ENCODE results near the gene CDK6. TPM values are rescaled to one million over a fixed set of nuclear protein-coding genes. Genes with fewer than 3 reads are reported as not detected.

Gene CDK6
- total RNA-seq, 4 donors from 2014 or later = 43.6 to 85.1 (median 63.3) TPM

GRCh38 chr7:92877367-92877766, 41.0 kb upstream of the CDK6 start:
- intact Hi-C loops (cut with DNase I; ENCODE audit: low total_unique reads) = no loop called here
- no peak overlapping the region for H3K4me3 ChIP-seq (ENCODE audit: low read depth, poor library complexity, severe bottlenecking)
- WGBS, 2 donors = 76 to 85% methylated on average over 1 of the region's 1 CpG
- no peak for TF ChIP-seq POLR2A (IDR thresholded peaks at IDR 0.05)
- TF ChIP-seq CTCF (IDR thresholded peaks at IDR 0.05) = no peak
- DNase-seq (ENCODE audit: low spot score in 2 of 2) = no peak

- 73 to 85% methylated on average over 1 of the region's 1 CpG for WGBS, 2 donors
- intact Hi-C loops (cut with DNase I; ENCODE audit: low total_unique reads) = no loop called here
- DNase-seq (ENCODE audit: low spot score in 2 of 2) = no peak
- no peak overlapping the region for H3K4me3 ChIP-seq (ENCODE audit: low read depth, poor library complexity, severe bottlenecking)
- TF ChIP-seq CTCF (IDR thresholded peaks at IDR 0.05) = no peak
- no peak for TF ChIP-seq POLR2A (IDR thresholded peaks at IDR 0.05)
Observed at GRCh38 chr7:92876836-92877235, 40.5 kb upstream of the CDK6 start.

GRCh38 chr7:92875719-92876118, 39.3 kb upstream of the CDK6 start:
- 65 to 80% methylated on average over 2 of the region's 2 CpGs for WGBS, 2 donors
- TF ChIP-seq POLR2A (IDR thresholded peaks at IDR 0.05) = no peak
- TF ChIP-seq CTCF (IDR thresholded peaks at IDR 0.05) = no peak
- intact Hi-C loops (cut with DNase I; ENCODE audit: low total_unique reads) = no loop called here
- no peak overlapping the region for H3K4me3 ChIP-seq (ENCODE audit: low read depth, poor library complexity, severe bottlenecking)
- DNase-seq (ENCODE audit: low spot score in 2 of 2) = no peak

DNA sequence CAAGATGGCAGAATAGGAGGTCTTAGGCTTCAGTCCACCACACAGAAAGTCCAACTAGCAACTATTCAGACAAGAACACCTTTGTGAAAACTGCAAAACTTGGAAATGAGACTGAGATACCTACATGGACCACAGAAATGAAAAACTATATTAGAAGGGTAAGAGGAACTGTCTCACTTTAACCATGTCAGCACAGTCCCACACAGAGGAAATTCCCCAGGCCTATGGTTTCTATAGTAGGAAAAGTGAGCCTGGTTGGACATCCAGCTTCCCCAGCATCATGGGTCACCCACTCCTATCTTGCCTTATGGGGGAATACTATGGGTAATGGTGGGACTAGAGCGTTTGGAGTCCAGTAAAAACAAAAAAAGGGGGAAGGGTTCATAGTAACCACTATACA, 38.8 kb upstream of the CDK6 start:
- intact Hi-C loops (cut with DNase I; ENCODE audit: low total_unique reads) = no loop called here
- TF ChIP-seq CTCF (IDR thresholded peaks at IDR 0.05) = no peak
- no peak for TF ChIP-seq POLR2A (IDR thresholded peaks at IDR 0.05)
- 87 to 96% methylated on average over 1 of the region's 1 CpG for WGBS, 2 donors
- no peak overlapping the region for H3K4me3 ChIP-seq (ENCODE audit: low read depth, poor library complexity, severe bottlenecking)
- no peak for DNase-seq (ENCODE audit: low spot score in 2 of 2)

DNA sequence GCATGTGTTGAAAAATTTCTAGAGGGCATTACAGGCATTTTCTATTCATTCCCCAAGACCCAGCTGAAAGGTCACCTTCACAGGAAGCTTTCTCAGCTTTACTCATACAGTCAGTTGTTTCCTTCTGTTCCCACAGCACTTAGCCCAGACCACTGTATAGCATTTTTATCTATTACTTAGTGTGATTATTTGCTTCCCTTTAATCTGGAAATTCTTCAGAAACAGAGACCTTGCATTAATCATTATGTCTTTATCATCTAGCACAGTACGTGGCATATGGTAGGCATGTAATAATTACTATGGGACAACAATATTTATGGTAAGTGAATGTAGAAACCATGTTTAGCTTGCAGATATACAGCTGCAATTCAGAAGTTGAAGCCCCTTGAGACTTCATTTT, 38.2 kb upstream of the CDK6 start:
- H3K4me3 ChIP-seq (ENCODE audit: low read depth, poor library complexity, severe bottlenecking) = no peak overlapping the region
- intact Hi-C loops (cut with DNase I; ENCODE audit: low total_unique reads) = no loop called here
- no peak for TF ChIP-seq CTCF (IDR thresholded peaks at IDR 0.05)
- TF ChIP-seq POLR2A (IDR thresholded peaks at IDR 0.05) = no peak
- 81 to 89% methylated on average over 1 of the region's 1 CpG for WGBS, 2 donors
- no peak for DNase-seq (ENCODE audit: low spot score in 2 of 2)

DNA sequence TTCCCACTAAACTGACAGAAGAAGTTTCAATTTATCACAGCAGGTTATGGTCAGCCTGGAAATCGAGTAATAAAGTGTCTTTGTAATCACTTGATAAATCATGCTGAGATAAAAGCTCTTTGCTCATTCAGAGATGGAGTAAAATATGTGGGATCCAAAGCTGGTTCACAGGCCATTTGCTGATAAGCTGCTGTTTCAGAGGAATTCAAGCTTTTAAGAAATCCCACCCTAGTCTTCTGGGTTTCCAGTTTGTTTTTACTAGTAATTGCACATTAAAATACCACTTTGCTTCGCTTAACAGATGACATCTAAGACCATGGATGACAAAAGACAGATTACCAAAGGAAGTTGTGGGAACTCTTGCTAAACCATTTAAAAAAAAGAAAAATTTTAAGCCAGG, 37.4 kb upstream of the CDK6 start:
- TF ChIP-seq CTCF (IDR thresholded peaks at IDR 0.05) (no peak), POLR2A (IDR thresholded peaks at IDR 0.05) (no peak)
- intact Hi-C loops (cut with DNase I; ENCODE audit: low total_unique reads) = no loop called here
- no peak for DNase-seq (ENCODE audit: low spot score in 2 of 2)
- H3K4me3 ChIP-seq (ENCODE audit: low read depth, poor library complexity, severe bottlenecking) = no peak overlapping the region
- WGBS, 2 donors = 61 to 70% methylated on average over 2 of the region's 2 CpGs

Measured in lower leg skin (tissue), 4 donors.